UCSD-AML1 (cell line): ENCODE measurements around the gene TTC7B.

Source experiments
- DNase-seq: peaks from one replicate; lab custom pipeline; 2025; ENCODE audit not compliant: unreplicated experiment; lab: John Stamatoyannopoulos, UW

TTC7B gene

GRCh38 chr14:90676912-90677311, 139.3 kb downstream of the TTC7B start:
- no peak for DNase-seq

- no peak for DNase-seq
Observed at GRCh38 chr14:90676356-90676755, 139.9 kb downstream of the TTC7B start.

DNA sequence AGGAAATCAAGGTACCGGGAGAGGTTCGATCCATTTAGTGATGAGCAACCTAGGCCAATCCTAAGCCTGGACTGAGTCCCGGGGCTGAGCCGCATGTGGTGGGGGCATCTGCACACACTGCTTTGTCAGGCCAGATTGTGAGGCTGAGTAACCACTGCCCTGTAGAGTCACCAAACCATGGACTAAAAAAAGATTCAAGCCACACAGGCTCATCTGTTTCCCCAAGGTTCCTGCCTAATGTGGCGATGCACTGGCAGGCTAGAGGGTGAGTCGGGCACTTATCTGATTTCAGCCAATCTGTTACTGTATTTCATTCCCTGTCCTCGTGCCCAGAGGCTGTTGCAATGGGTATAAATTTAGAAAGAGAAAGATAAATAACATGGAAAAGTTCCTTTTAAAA, 140.8 kb downstream of the TTC7B start:
- DNase-seq, result peak; percentile 31

- DNase-seq, result no peak
Observed at GRCh38 chr14:90674716-90675115, 141.5 kb downstream of the TTC7B start.

DNA sequence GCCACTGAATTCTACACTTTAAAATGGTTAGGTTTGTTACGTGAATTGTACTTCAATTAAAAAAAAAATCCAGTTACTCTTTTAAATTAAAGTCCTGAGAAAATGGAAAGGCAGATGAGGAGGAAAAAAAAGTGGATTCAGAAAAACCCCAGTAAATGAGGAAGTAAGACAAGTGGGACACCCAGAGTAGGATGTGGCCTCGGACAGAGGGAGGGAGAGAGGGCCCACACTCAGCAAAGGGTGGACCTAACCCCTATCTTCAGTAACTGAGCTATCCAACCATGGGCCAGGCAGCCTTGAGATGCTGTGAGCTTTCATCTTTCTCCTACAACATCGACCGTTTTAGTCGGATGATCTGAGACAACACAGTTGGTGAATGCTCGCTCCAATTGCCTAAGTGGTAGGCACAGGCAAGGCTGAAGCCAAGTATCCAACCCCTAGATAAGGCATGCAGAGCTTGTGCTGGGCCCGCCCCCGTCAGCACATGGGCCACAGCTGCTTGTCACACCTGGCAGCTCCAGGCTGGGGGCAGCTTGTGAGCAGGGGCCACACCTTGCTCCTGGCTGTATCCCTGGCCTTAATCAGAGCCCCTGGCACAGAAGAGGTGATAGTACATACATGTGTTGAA, 142.1 kb downstream of the TTC7B start:
- peak; percentile 33 for DNase-seq

- no peak for DNase-seq
Observed at GRCh38 chr14:90671382-90672234, 144.6 kb downstream of the TTC7B start.

GRCh38 chr14:90669731-90670130, 146.5 kb downstream of the TTC7B start:
- DNase-seq, result no peak

GRCh38 chr14:90666571-90666970, 149.7 kb downstream of the TTC7B start:
- no peak for DNase-seq

DNA sequence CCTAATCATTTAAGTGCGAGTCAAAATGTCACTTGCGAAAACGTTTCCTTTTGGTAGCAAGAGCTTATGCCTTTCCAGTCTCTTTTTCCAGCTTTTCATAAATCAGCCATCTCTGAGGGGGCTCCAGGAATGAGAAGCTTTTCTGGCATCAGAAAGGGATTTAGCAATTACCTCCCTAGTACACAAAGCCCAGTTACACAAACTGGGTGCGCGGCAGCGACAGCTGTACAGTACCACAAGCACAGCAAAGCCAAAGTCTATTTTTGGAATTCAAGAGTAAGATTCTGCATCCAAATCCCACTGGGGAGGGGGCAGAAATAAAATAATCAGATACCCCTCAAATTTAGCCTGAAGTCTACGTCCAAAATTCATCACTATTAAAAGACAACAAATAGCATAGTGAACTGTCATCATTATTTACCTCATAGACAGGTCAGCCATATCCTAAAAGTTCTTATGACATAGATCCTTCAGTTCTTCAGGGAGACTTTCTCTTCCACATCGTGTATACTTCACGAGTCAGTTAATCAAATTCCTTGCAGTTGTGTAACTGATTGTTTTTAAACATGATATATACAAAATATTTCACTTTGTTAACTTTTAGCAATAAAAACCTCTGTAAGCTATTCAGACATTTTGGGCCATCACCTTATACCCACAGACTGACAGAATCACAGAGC, 150.8 kb downstream of the TTC7B start:
- DNase-seq, result no peak

DNA sequence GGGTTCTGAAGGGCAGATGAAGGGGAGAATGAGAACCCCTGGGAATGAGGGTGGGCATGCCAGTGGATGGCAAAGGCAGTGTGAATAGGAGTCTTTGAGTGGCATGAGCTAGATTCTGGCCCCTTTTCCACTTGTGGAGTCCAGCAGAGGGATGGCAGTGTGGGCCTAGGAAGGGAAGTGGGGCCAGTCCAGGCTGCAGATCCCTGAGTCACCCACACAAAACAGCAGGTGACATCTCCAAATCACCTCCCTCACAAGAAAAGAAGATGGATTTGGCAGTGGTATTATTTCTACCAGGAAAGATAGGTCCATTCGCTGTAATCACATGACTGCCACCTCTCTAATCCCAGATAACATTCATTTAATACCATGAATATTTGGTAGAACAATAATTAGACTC, 151.3 kb downstream of the TTC7B start:
- DNase-seq, result no peak

GRCh38 chr14:90663680-90664079, 152.6 kb downstream of the TTC7B start:
- DNase-seq, result no peak

- no peak for DNase-seq
Observed at GRCh38 chr14:90663140-90663539, 153.1 kb downstream of the TTC7B start.

- no peak for DNase-seq
Observed at GRCh38 chr14:90661866-90662265, 154.4 kb downstream of the TTC7B start.

GRCh38 chr14:90660865-90661570, 155.2 kb downstream of the TTC7B start:
- no peak for DNase-seq

DNA sequence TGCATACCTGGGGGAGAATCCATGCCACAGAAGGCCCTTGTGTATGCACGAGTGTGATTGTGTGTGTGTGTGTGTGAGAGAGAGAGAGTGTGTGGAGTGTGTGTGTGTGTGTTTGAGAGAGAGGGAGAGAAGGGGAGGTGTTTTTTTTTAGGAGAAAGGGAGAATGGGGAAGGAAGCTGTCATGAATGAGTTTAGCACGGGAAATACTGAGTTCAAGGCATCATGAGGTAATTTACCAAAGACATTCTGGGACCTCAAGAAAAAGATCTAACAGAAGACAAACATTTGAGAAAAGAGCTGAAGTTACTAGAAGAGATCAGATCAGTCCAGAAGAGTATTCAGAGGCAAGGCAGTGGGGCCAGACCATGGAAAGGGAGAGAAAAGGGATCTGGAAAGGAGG, 157.1 kb downstream of the TTC7B start:
- no peak for DNase-seq

DNA sequence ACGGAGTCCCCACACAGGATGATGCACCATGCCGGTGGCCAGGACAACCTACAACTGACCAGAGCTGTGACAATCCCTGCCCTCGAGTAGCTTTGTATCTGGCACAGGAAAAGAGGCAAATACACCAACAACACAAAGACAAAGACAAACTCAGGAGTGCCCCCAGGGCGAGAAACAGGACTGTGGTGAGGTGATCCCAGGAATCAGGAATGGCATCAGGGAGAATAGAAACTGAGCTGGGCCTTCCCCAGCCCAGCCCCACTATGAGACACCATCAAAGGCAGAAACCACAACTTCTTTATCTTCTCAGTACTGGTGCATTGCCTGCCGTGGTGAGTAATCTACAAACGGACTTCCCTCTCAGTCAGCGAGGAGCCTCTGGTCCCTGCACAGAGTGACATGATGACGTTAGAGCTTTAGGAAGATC, 157.7 kb downstream of the TTC7B start:
- peak; percentile 61 for DNase-seq

DNA sequence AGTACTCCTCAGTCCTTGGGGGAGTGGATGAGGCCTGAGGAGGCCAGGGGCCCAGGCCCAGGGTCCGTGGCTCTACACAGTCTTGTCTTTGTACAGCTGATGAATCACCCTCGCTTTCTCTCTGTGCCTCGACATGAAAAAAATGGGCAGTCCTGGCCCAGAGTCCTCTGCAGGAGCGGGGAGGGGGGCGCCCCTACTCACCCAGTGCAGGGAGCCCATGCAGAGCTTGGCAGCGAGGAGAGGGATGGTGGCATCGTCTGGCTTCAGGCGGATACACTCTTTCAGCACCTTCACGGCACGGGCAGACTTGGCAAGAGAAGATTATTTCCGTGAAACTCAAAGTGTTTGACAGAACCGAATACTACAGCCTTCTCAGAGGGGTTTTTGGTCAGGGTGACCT, 159.3 kb downstream of the TTC7B start:
- no peak for DNase-seq

DNA sequence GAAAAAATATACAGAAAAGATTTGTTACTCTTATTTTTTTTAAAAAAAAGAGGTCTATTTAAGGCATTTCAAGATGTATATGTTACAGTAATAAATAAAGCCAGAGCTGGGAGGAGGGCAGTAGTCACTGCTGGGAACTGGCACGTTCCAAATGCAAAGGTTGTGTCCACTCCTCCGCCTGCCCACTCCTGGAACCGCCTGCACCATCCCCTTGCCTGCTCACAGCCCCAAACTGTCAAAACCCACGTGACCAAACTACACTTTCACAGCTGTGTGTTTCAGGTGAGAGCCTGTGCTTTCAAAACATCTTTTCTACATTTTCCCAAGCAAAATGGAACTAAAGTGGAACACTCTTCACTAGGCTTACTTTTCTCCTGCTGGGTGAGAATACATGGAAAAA, 160.4 kb downstream of the TTC7B start:
- DNase-seq, result no peak

DNA sequence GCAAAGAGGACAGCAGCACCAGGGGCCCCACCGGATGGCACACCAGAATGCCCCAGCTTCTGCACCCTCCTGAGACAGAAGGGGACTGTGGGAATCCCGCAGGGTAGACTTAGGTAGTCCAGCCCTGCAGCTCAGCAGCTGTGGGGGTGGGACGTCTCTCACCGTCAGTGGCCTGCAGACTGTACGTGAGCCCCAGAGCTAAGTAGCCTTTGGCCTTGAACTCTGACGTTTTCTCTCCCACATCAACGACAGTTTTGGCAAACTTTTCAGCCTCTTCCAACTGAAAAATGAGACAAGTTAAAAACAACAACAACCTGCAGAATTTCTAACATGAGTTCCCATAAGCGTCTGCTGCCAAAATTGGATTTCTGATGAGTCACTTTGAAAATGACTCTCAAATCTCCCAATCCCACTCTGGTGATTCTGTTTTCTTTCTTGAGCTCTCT, 161.4 kb downstream of the TTC7B start:
- DNase-seq, result no peak

GRCh38 chr14:90652626-90653025, 163.6 kb downstream of the TTC7B start:
- DNase-seq, result no peak

DNA sequence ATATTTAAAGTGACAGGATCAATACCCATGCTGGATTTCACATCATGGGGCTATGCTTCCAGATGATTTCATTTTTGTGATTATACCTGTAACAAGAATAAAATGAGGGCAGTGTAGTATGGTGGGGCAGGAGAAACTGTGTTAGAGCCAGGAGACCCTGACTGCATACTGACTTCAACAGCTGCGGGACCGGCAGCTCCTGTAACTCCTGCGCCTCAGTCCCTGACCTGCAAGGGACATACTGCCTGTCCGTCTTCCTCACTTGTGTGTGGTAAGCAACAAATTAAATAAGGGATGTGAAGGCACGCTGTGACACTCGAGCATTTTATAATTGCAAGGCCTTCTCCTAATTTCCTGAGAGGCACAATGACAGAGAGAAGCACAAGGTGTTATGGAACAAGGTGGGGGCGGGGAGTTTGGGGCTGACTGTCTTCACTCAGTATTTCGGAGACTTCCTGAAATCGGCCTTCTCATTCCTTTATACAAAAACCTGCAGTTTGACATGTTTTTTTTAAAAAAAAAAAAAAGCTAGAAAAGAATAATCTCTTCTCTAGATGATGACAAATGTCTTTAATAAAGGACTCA, 164.2 kb downstream of the TTC7B start:
- no peak for DNase-seq
